HCT116 (cell line): ENCODE data around the gene MTA1.

Experiments used
- CTCF ChIP-seq, 3 experiments: fragments of 200-600 bp in 1 of 3; sonication (generic) in 1 of 3; IDR thresholded peaks in 2 of 3; conservative IDR thresholded peaks in 1 of 3; 2 replicates each; pipeline ENCODE4 v1.5.1; 2012 to 2017; ENCODE audit warnings: low read depth in 2 of 3, low read length in 2 of 3, antibody characterized with exemption in 1 of 3, borderline replicate concordance in 1 of 3, control low read depth in 1 of 3, mild to moderate bottlenecking in 1 of 3, mixed read lengths in 1 of 3, mixed run types in 1 of 3, moderate library complexity in 1 of 3; ENCODE audit not compliant: insufficient read depth in 1 of 3
- MAX ChIP-seq: IDR thresholded peaks from 2 replicates; pipeline ENCODE4 v1.6.1; 2012

- TF ChIP-seq CTCF (IDR thresholded peaks at IDR 0.05 in 2 of 3, conservative IDR thresholded peaks at IDR 0.05 in 1 of 3; ENCODE audit: borderline replicate concordance in 1 of 3, insufficient read depth in 1 of 3, low read depth in 2 of 3, low read length in 2 of 3) = no peak
- TF ChIP-seq MAX = no peak
Measured at GRCh38 chr14:105422695-105423487, 3.3 kb downstream of the MTA1 start.
